ENCODE data around the gene ADGRL3.
"Not testable (repeated sequence)": the region's sequence is repeated elsewhere in the genome, so short reads cannot be mapped to it uniquely, and the experiment has no call there.

The ADGRL3 gene

GRCh38 chr4:61817071-61817470 lies 616.9 kb downstream of the ADGRL3 start:
- DNase-seq (ENCODE audit: low read depth), result no peak

- no peak for DNase-seq (ENCODE audit: low read depth)
Measured at GRCh38 chr4:61820136-61820535, 620.0 kb downstream of the ADGRL3 start.

DNA sequence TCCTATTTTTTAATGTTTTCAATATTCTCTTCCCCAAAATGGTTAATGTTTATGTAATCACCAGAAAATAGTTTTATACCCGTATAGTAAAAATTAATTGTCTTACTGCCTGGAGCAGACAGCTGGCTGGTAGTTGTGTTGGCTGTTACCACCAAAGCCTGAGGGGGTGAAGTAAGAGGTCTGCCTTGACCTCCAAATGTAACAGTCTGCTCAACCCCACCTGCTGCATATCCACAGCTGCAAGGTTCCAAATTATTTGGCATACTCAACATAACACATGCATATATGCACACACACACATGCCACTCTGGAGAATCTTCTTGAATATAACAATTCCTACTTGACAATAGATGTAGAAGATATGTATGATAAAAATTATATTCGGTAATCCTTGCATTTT lies 624.3 kb downstream of the ADGRL3 start:
- no peak for DNase-seq (ENCODE audit: low read depth)

DNA sequence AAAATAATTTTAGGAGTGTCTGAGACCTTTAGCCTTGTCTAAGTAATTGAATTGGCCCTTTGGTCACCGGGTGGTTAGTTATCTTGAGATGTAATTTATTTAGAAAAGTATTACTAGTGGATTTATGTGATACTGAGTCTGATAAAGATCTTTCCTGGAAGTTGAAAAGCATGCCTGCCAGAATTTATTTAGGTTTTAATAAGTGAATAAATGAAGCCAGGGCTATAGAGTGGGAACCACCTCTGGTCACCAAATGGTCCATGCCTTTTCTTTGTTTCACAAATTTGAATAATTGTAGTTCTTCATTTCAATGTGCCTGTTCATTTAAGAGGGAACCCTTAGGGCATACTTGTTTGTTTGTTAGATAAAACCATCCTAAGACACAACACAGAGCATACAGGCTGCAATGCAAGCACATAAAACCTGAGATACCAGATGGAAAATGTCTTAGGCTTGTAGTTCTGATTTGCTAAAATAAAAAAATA lies 627.8 kb downstream of the ADGRL3 start:
- DNase-seq (ENCODE audit: low read depth), result no peak

GRCh38 chr4:61828960-61829359 lies 628.8 kb downstream of the ADGRL3 start:
- no peak for DNase-seq (ENCODE audit: low read depth)

DNA sequence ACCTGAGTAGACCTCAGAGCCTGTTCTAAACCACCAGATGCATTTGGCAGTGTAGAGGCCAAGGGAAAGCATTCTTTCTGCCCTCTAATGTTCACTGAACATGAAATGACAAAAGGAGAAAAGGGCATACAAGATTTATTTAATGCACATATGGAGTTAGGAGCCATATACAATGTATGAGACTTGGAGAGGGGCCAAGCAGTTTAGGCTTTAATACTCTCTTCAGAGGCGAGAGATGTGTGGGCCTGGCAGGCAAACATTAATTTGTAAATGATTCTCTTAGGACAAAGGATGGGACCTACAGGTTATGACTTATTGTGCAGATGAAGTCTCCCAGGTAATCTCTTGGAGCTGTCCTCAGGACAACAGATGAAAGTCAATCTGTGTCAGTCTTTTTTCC lies 631.9 kb downstream of the ADGRL3 start:
- no peak for DNase-seq (ENCODE audit: low read depth)

- peak; percentile 6 for DNase-seq (ENCODE audit: low read depth)
Measured at GRCh38 chr4:61837395-61837794, 637.3 kb downstream of the ADGRL3 start.

DNA sequence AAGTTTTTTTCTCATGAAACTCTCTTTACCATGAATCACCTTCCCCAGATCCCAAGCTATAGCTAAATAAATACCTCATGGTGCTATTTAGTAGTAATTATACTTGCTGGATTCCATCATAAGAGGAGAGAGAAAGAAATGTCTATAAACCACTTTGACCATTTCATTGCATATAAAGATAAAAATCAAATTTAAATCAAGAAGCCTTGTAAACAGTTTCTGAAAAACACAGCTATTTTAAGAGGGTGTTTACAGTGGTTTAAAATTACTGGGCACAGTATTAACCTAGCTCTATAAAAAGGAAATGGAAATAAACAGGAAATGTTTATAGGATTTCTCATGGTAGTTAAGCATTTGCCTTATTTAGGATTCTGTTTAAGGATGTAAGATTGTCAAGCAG lies 637.9 kb downstream of the ADGRL3 start:
- peak; percentile 8 for DNase-seq (ENCODE audit: low read depth)

GRCh38 chr4:61841714-61842113 lies 641.6 kb downstream of the ADGRL3 start:
- no peak for DNase-seq (ENCODE audit: low read depth)

DNA sequence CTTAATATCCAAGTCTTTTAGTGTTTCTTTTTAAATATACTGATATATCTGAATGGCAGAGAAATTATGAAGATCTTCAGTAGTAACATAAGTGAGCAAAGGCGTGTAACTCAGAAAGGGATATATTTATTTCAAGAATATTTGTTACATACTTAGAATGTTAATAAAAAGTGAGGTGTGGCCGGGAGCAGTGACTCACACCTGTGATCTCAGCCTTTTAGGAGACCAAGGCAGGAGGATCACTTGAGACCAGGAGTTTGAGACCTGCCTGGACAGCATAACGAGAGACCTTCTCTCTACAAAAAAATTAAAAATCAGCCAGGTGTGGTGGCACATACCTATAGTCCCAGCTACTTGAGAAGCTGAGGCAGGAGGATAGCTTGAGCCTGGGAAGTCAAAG lies 651.0 kb downstream of the ADGRL3 start:
- no peak for DNase-seq (ENCODE audit: low read depth)

GRCh38 chr4:61852105-61852504 lies 652.0 kb downstream of the ADGRL3 start:
- DNase-seq (ENCODE audit: low read depth), result not testable (repeated sequence)

DNA sequence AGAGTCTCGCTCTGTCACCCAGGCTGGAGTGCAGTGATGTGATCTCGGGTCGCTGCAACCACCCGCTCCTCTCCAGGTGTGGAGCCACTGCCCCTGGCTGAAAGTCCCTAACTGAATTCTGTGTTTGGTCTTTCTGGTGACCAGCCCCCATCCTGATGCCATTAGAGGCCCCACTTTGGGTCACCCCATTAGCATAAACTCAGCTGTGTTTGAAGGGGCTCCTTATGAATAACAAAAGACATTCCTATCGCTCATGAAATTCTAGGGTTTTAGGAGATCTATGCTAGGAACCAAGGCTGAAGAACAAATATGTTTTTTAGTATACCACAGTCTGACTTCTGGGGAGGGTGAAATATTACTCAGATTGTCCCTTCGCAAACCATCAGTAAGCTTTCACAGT lies 652.9 kb downstream of the ADGRL3 start:
- DNase-seq (ENCODE audit: low read depth), result no peak

- no peak for DNase-seq (ENCODE audit: low read depth)
Measured at GRCh38 chr4:61860376-61860775, 660.2 kb downstream of the ADGRL3 start.

DNA sequence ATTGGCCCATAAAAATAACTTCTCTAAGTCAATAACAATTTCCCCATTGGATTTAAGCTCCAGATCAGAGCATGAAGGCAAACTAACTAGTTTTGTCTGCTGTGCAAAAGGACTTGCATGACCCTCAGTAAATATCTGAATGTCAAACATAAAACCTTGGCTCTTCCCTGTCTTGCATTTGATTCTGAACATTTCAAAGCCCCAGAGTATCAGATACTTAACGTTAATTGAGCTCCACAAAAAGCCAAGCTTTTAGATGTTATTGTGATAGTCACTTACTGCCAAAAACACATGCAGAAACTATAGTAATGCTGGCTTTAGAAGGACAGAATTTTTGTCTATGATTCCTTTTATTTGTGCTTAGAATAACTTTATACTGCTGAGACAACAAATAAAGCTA lies 664.2 kb downstream of the ADGRL3 start:
- DNase-seq (ENCODE audit: low read depth), result no peak

GRCh38 chr4:61866378-61867030 lies 666.4 kb downstream of the ADGRL3 start:
- DNase-seq (ENCODE audit: low read depth), result no peak

DNA sequence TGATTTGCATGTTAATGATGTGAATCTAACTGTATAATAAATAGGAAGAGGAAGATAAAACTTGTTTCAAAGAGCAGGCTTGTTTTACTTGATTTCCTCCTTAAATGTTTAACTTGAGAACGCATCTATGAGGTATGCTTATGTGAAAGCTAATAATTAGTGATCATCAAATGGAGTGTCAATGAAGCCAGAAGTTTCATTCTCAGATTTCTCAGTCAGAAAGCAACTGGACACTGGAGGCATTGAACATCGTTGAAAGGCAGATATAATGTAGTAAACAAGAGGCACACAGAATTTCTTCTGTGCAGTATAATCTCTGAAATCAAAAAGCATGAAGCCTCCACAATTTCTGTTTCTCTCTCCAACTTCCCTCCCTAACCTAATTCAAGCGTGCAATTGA lies 672.9 kb downstream of the ADGRL3 start:
- DNase-seq (ENCODE audit: low read depth), result no peak

DNA sequence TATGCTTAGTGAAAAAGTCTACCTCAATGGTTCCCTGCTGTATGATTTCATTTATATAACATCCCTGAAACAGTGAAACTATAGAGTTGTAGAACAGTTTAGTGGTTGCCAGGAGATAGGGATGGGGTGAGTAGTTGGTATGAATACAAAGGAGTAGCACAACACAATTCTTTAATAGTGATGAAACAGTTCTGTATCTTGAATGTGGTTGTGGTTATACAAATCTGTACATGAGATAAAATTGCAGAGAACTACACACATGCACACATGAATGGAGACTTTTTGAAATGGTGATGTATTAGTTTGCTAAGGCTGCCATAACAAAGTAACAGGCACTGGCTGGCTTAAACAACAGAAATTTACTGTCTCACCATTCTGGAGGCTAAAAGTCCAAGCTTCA lies 677.1 kb downstream of the ADGRL3 start:
- DNase-seq (ENCODE audit: low read depth), result no peak

GRCh38 chr4:61877893-61878292 lies 677.8 kb downstream of the ADGRL3 start:
- peak; percentile 21 for DNase-seq (ENCODE audit: low read depth)

GRCh38 chr4:61882381-61882780 lies 682.3 kb downstream of the ADGRL3 start:
- no peak for DNase-seq (ENCODE audit: low read depth)

DNA sequence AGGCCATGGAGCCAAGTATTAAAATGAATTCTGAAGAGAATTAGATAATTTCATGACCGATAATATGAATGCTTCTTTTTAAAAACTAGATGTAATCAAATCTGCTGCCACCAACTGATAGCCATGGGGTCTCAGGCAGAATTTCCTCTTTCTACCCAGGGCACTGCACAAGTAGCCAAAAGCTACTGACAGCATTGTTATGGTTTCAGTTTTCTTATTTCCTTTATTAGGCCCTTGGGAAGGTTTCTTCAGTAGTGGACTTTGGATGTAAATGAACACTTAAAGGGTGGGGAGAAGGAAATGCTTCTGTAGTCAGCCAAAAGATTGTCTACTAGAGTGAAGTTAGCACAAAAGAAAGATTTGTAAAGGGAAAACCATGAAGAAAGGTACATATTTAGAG lies 686.0 kb downstream of the ADGRL3 start:
- DNase-seq (ENCODE audit: low read depth), result no peak

DNA sequence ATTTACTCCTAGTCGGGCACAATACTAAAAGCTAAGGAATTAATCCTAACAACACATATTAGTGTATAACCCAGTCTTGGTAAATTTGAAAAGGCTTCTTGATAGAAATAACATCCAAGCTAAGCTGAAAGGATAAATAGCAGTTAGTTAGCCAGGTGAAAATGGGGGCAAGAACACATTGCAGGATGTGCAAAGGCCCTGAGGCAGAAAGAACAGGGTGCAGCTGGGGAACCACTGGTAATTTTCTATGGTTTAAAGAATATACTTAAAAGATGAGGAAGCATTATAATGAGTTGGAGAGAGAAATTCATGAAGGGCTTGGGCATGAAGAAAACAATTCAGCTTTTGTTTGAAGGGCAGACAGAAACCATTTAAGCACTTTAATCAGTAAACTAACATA lies 689.0 kb downstream of the ADGRL3 start:
- no peak for DNase-seq (ENCODE audit: low read depth)

DNA sequence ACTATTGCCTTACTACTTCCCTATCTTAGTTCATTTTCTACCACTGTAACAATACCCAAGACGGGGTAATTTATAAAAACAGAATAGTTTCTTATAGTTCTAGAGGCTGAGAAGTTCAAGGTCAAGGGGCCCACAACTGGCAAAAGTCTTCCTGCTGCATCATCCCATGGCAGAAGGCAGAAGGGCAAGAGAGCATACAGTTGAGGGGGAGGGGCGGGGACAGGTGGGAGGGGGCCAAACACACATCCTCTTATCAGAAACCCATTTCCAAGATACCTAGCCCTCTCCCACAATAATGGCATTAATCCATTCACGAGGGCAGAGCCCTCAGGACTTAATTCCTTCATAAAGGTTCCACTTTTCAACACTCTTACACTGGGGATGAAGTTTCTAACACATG lies 690.2 kb downstream of the ADGRL3 start:
- DNase-seq (ENCODE audit: low read depth), result no peak

DNA sequence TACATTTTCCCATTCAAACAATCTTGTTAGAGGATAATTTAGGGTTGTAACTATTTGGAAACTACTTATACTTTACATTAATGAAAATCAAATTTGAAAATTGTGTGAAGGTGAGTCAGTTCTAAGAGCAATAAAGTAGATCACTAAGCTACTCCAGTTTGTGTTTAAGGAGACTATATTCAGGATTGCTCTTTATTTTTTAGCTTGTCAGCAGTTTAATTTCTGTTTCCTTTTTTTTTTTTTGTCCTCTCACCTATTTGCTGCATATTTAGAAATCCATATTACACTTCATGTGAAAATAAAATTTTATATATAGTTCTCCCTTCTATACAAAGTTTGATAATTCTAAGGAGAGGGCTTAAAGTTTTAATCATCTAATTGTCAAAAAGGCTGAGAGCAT lies 691.8 kb downstream of the ADGRL3 start:
- no peak for DNase-seq (ENCODE audit: low read depth)

- no peak for DNase-seq (ENCODE audit: low read depth)
Measured at GRCh38 chr4:61896634-61897033, 696.5 kb downstream of the ADGRL3 start.

- DNase-seq (ENCODE audit: low read depth), result no peak
Measured at GRCh38 chr4:61909031-61909430, 708.9 kb downstream of the ADGRL3 start.

Data from ELR (cell line).